Measurements from ENCODE around the gene RIMS1. TPM values are rescaled to one million over a fixed set of nuclear protein-coding genes. Genes with fewer than 3 reads are reported as not detected.

The RIMS1 gene
- total RNA-seq, 1 experiment from 2014 or later: 0.57 TPM

DNA sequence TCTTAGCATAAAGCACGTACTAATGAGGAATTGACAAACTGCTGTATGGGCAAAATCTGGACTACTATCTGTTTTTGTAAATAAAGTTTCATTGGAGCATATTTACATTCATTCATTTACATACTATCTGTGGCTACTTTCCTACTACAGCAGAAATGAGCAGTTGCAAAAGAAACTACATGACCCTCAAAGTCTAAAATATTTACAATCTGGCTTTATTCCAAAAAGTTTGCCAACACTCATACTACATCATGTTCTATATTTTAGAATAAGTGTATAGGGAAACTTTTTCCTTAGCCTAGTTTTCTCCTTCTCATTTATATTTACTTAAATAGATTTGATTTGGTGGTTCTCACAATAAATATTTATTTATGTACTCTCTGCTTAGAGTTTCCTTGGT lies 208.2 kb downstream of the RIMS1 start:
- no TSS peak for BruUV-seq (replicated peaks)
- no peaks in the 10 kb centered on the region for H3K27me3 Mint-ChIP-seq (ENCODE audit: unreplicated experiment)
- CTCF ChIA-PET: no interaction called here
- intact Hi-C loops (cut with micrococcal nuclease; ENCODE audit: unreplicated experiment): no loop called here
- no peaks in the 10 kb centered on the region for H3K36me3 Mint-ChIP-seq (ENCODE audit: insufficient read depth, unreplicated experiment)
- no peak overlapping the region for H3K4me3 Mint-ChIP-seq (ENCODE audit: low read depth, unreplicated experiment)
- no peaks in the 10 kb centered on the region for H3K4me1 Mint-ChIP-seq (ENCODE audit: low read depth, unreplicated experiment)
- H3K27ac Mint-ChIP-seq (ENCODE audit: unreplicated experiment): no peak overlapping the region
- no peaks in the 10 kb centered on the region for H3K9me3 Mint-ChIP-seq (ENCODE audit: low read depth, unreplicated experiment)
- TF ChIP-seq, protein P1, sequence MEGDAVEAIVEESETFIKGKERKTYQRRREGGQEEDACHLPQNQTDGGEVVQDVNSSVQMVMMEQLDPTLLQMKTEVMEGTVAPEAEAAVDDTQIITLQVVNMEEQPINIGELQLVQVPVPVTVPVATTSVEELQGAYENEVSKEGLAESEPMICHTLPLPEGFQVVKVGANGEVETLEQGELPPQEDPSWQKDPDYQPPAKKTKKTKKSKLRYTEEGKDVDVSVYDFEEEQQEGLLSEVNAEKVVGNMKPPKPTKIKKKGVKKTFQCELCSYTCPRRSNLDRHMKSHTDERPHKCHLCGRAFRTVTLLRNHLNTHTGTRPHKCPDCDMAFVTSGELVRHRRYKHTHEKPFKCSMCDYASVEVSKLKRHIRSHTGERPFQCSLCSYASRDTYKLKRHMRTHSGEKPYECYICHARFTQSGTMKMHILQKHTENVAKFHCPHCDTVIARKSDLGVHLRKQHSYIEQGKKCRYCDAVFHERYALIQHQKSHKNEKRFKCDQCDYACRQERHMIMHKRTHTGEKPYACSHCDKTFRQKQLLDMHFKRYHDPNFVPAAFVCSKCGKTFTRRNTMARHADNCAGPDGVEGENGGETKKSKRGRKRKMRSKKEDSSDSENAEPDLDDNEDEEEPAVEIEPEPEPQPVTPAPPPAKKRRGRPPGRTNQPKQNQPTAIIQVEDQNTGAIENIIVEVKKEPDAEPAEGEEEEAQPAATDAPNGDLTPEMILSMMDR (IDR thresholded peaks at IDR 0.05; ENCODE audit: unreplicated experiment): no peak
- DNase-seq: no peak

GRCh38 chr6:72102561-72102960 lies 216.2 kb downstream of the RIMS1 start:
- no peaks in the 10 kb centered on the region for H3K36me3 Mint-ChIP-seq (ENCODE audit: insufficient read depth, unreplicated experiment)
- H3K27me3 Mint-ChIP-seq (ENCODE audit: unreplicated experiment): no peaks in the 10 kb centered on the region
- H3K9me3 Mint-ChIP-seq (ENCODE audit: low read depth, unreplicated experiment): no peaks in the 10 kb centered on the region
- no TSS peak for BruUV-seq (replicated peaks)
- H3K27ac Mint-ChIP-seq (ENCODE audit: unreplicated experiment): no peak overlapping the region
- H3K4me1 Mint-ChIP-seq (ENCODE audit: low read depth, unreplicated experiment): no peaks in the 10 kb centered on the region
- no peak overlapping the region for H3K4me3 Mint-ChIP-seq (ENCODE audit: low read depth, unreplicated experiment)
- TF ChIP-seq, protein P1 (IDR thresholded peaks at IDR 0.05; ENCODE audit: unreplicated experiment): no peak
- no peak for DNase-seq
- intact Hi-C loops (cut with micrococcal nuclease; ENCODE audit: unreplicated experiment): no loop called here
- CTCF ChIA-PET: interaction anchor here (0.6 kb wide), 1 partner anchor 94 kb away, joined by 3 read pairs; no protein-coding TSS in a partner anchor

GRCh38 chr6:72111611-72112010 lies 225.3 kb downstream of the RIMS1 start:
- no TSS peak for BruUV-seq (replicated peaks)
- intact Hi-C loops (cut with micrococcal nuclease; ENCODE audit: unreplicated experiment): no loop called here
- no peaks in the 10 kb centered on the region for H3K9me3 Mint-ChIP-seq (ENCODE audit: low read depth, unreplicated experiment)
- no peaks in the 10 kb centered on the region for H3K36me3 Mint-ChIP-seq (ENCODE audit: insufficient read depth, unreplicated experiment)
- TF ChIP-seq, protein P1 (IDR thresholded peaks at IDR 0.05; ENCODE audit: unreplicated experiment): no peak
- DNase-seq: no peak
- no peak overlapping the region for H3K4me3 Mint-ChIP-seq (ENCODE audit: low read depth, unreplicated experiment)
- no peak overlapping the region for H3K27ac Mint-ChIP-seq (ENCODE audit: unreplicated experiment)
- no peaks in the 10 kb centered on the region for H3K4me1 Mint-ChIP-seq (ENCODE audit: low read depth, unreplicated experiment)
- CTCF ChIA-PET: no interaction called here
- no peaks in the 10 kb centered on the region for H3K27me3 Mint-ChIP-seq (ENCODE audit: unreplicated experiment)

DNA sequence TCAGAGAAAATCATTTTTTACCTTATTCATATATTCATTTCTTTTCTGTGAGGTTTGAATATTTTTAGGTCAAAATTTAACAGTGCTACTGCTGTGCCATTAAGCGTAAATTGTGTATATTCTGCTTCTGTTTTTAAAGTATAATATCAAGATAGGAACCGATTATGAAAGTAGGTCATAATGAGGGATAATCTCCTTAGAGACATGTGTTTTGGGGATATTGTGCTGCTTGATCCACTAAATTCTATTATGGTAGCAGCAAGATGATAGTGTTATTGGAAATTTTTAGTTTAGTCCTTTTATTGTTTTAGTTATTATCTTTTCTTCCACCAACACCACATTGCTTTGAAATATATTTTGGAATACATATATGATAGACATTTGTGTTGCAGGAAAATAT lies 244.0 kb downstream of the RIMS1 start:
- CTCF ChIA-PET: no interaction called here
- DNase-seq: no peak
- TF ChIP-seq, protein P1 (IDR thresholded peaks at IDR 0.05; ENCODE audit: unreplicated experiment): no peak
- H3K9me3 Mint-ChIP-seq (ENCODE audit: low read depth, unreplicated experiment): no peaks in the 10 kb centered on the region
- no TSS peak for BruUV-seq (replicated peaks)
- H3K36me3 Mint-ChIP-seq (ENCODE audit: insufficient read depth, unreplicated experiment): no peaks in the 10 kb centered on the region
- no peak overlapping the region for H3K27ac Mint-ChIP-seq (ENCODE audit: unreplicated experiment)
- intact Hi-C loops (cut with micrococcal nuclease; ENCODE audit: unreplicated experiment): no loop called here
- H3K4me1 Mint-ChIP-seq (ENCODE audit: low read depth, unreplicated experiment): no peaks in the 10 kb centered on the region
- H3K27me3 Mint-ChIP-seq (ENCODE audit: unreplicated experiment): no peaks in the 10 kb centered on the region
- H3K4me3 Mint-ChIP-seq (ENCODE audit: low read depth, unreplicated experiment): no peak overlapping the region
